Ovary (tissue), 9 donors: ENCODE data around the gene AQP5. TPM values are rescaled to one million over a fixed set of nuclear protein-coding genes. Genes with fewer than 3 reads are reported as not detected.
"Not testable (repeated sequence)": the region's sequence is repeated elsewhere in the genome, so short reads cannot be mapped to it uniquely, and the experiment has no call there.

ENCODE experiments used
- DNase-seq, 5 donors: peaks; one replicate each; pipeline ENCODE4 v3.0.0-alpha.2; 2019 to 2020
- H3K27ac ChIP-seq, 2 donors: fragments of 200-600 bp; one replicate each; pipeline versions ENCODE4 v1.5.1 to v1.8.0; 2019 to 2022
- H3K27me3 ChIP-seq: fragments of 200-600 bp; one replicate; pipeline ENCODE4 v1.8.0; 2022
- H3K36me3 ChIP-seq: fragments of 200-600 bp; sonication (generic); one replicate; pipeline ENCODE4 v1.5.1; 2019
- H3K4me1 ChIP-seq: one replicate; pipeline ENCODE4 v1.8.1; 2013; ENCODE audit warnings: mild to moderate bottlenecking, moderate library complexity; ENCODE audit not compliant: insufficient read depth
- H3K4me3 ChIP-seq: fragments of 200-600 bp; sonication (generic); one replicate; pipeline ENCODE4 v1.5.1; 2017
- H3K9me3 ChIP-seq, 2 donors: fragments of 200-600 bp in 1 of 2; sonication (generic) in 1 of 2; one replicate each; pipeline versions ENCODE4 v1.5.1 to v1.8.1; 2013 to 2019; ENCODE audit warnings: mild to moderate bottlenecking in 1 of 2, moderate library complexity in 1 of 2
- EP300 ChIP-seq: sonication (generic); formaldehyde crosslinking; IDR thresholded peaks from one replicate; pipeline ENCODE4 v1.6.1; 2017; ENCODE audit warnings: antibody characterized with exemption
- POLR2A ChIP-seq: fragments of 450-650 bp; IDR thresholded peaks from one replicate; pipeline ENCODE4 v1.6.1; 2017; ENCODE audit warnings: antibody characterized with exemption, mild to moderate bottlenecking, moderate library complexity
- WGBS, 3 donors: extraction: QIAGEN DNeasy Blood & Tissue Kit in 1 of 3; methylation state at CpG; one replicate each; pipeline versions ENCODE4 v1.1.5 to v1.1.7; 2013 to 2017; 5-methylcytosine and 5-hydroxymethylcytosine counted together
- intact Hi-C, 4 donors: fragments of 100-400 bp; cut with DNase I; formaldehyde crosslinking; loops; one replicate each; pipeline versions ENCODE4 v1.11.0 to v1.15.1; 2022 to 2023
- polyA plus RNA-seq, 2 donors: library from polyadenylated mRNA; stranded (reverse); fragments of 200-250 nt in 1 of 2; fragments of 350-450 nt in 1 of 2; fragmentation: Illumina TruSeq in 1 of 2; extraction: RNeasy Lipid Tissue Mini Kit (QIAGEN cat#74804) in 1 of 2; gene quantifications; one replicate each; pipeline ENCODE4 v1.2.3, GENCODE V29; 2013 to 2014
- total RNA-seq, 7 donors: library from RNA; depleted of rRNA in 2 of 7; stranded (reverse); fragments of >200 nt in 2 of 7; fragmentation: NEBNext Ultra II Directional in 3 of 7; extraction: Animal tissue kit (Norgen Biotek cat#: 25700) in 3 of 7; gene quantifications; one replicate each; pipeline versions ENCODE4 v1.1.0 to v1.2.4, GENCODE V29; 2016 to 2023
- TF ChIP-seq, protein P1 (sequence below), 3 donors: fragments of 450-650 bp in 2 of 3; fragments of 200-600 bp in 1 of 3; IDR thresholded peaks; one replicate each; pipeline versions ENCODE4 v1.5.1 to v1.8.0; 2016 to 2022; ENCODE audit warnings: antibody characterized with exemption in 3 of 3, mild to moderate bottlenecking in 1 of 3
- donor health status: DM: no; HTN: no; CAD: no; lungs with moderate emphysema.
- donor health status: DM: no; HTN: no; CAD: no.
- donor health status: Bipolar disorder and iron deficiency.
- donor health status: DM: yes; HTN: yes; CAD: no.
- donor health status: DM: no; HTN: no; CAD: no.
- donor health status: DM: yes; HTN: yes; CAD: no.

Gene AQP5
- total and polyA plus RNA-seq, 9 donors = 0.12 to 0.92 (median 0.50) TPM; not detected in 4

- DNase-seq = no peak
- 57 to 67% (median 61%) methylated on average over 7 of the region's 7 CpGs for WGBS, 3 donors
- no peak for TF ChIP-seq EP300
- no peak for TF ChIP-seq POLR2A
- TF ChIP-seq, protein P1, sequence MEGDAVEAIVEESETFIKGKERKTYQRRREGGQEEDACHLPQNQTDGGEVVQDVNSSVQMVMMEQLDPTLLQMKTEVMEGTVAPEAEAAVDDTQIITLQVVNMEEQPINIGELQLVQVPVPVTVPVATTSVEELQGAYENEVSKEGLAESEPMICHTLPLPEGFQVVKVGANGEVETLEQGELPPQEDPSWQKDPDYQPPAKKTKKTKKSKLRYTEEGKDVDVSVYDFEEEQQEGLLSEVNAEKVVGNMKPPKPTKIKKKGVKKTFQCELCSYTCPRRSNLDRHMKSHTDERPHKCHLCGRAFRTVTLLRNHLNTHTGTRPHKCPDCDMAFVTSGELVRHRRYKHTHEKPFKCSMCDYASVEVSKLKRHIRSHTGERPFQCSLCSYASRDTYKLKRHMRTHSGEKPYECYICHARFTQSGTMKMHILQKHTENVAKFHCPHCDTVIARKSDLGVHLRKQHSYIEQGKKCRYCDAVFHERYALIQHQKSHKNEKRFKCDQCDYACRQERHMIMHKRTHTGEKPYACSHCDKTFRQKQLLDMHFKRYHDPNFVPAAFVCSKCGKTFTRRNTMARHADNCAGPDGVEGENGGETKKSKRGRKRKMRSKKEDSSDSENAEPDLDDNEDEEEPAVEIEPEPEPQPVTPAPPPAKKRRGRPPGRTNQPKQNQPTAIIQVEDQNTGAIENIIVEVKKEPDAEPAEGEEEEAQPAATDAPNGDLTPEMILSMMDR (IDR thresholded peaks at IDR 0.05) = no peak
- intact Hi-C loops = no loop called here
- H3K27me3 ChIP-seq = no peaks in the 10 kb centered on the region
- no peak overlapping the region for H3K27ac ChIP-seq
- H3K9me3 ChIP-seq = no peaks in the 10 kb centered on the region
- no peaks in the 10 kb centered on the region for H3K4me1 ChIP-seq
- no peak overlapping the region for H3K4me3 ChIP-seq
- H3K36me3 ChIP-seq = no peaks in the 10 kb centered on the region
These were observed 20.8 kb downstream of the AQP5 start for GRCh38 chr12:49982246-49983087.

GRCh38 chr12:49983892-49984291, 22.2 kb downstream of the AQP5 start:
- TF ChIP-seq, protein P1 (IDR thresholded peaks at IDR 0.05) = no peak
- no peak for TF ChIP-seq POLR2A
- no peak for TF ChIP-seq EP300

GRCh38 chr12:49984476-49985359, 23.0 kb downstream of the AQP5 start:
- no peaks in the 10 kb centered on the region for H3K9me3 ChIP-seq
- intact Hi-C loops = no loop called here
- H3K36me3 ChIP-seq = no peaks in the 10 kb centered on the region
- no peak overlapping the region for H3K4me3 ChIP-seq
- no peaks in the 10 kb centered on the region for H3K27me3 ChIP-seq
- TF ChIP-seq POLR2A (no peak), EP300 (no peak)
- TF ChIP-seq, protein P1 (IDR thresholded peaks at IDR 0.05) = no peak
- H3K4me1 ChIP-seq = no peaks in the 10 kb centered on the region
- no peak for DNase-seq
- H3K27ac ChIP-seq = no peak overlapping the region
- WGBS, 3 donors = 87 to 88% (median 87%) methylated on average over 9 of the region's 9 CpGs

More at GRCh38 chr12:49983892-49984291, 22.2 kb downstream of the AQP5 start:
- intact Hi-C loops = no loop called here
- H3K27ac ChIP-seq = no peak overlapping the region
- no peaks in the 10 kb centered on the region for H3K9me3 ChIP-seq
- 1 to 3% (median 1%) methylated on average over 8 of the region's 8 CpGs for WGBS, 3 donors
- no peaks in the 10 kb centered on the region for H3K4me1 ChIP-seq
- no peaks in the 10 kb centered on the region for H3K36me3 ChIP-seq
- no peak overlapping the region for H3K4me3 ChIP-seq
- no peaks in the 10 kb centered on the region for H3K27me3 ChIP-seq
- no peak for DNase-seq

GRCh38 chr12:49985981-49986380, 24.3 kb downstream of the AQP5 start:
- WGBS, 3 donors = 80 to 86% (median 80%) methylated on average over 5 of the region's 5 CpGs
- Histone ChIP-seq H3K27ac (no peak overlapping the region), H3K4me1 (no peaks in the 10 kb centered on the region), H3K36me3 (no peaks in the 10 kb centered on the region), H3K27me3 (no peaks in the 10 kb centered on the region), H3K4me3 (no peak overlapping the region), H3K9me3 (no peaks in the 10 kb centered on the region)
- TF ChIP-seq, protein P1 (IDR thresholded peaks at IDR 0.05) = no peak
- TF ChIP-seq POLR2A (no peak), EP300 (no peak)
- DNase-seq = no peak
- intact Hi-C loops = no loop called here

- DNase-seq, H3K9me3 ChIP-seq, H3K27me3 ChIP-seq, H3K27ac ChIP-seq, H3K4me3 ChIP-seq, H3K36me3 ChIP-seq, H3K4me1 ChIP-seq, intact Hi-C loops: not testable (repeated sequence)
- 92 to 93% (median 93%) methylated on average over 3 of the region's 3 CpGs for WGBS, 3 donors
These were observed 24.8 kb downstream of the AQP5 start for GRCh38 chr12:49986476-49986875.
